ENCODE data around the gene TPSB2. TPM values are rescaled to one million over a fixed set of nuclear protein-coding genes. Genes with fewer than 3 reads are reported as not detected.

TPSB2 gene
- total RNA-seq, 1 donor from 2014 or later: not detected

- Histone ChIP-seq H3K27me3 (no peaks in the 10 kb centered on the region), H3K9me3 (no peaks in the 10 kb centered on the region), H3K4me1 (no peaks in the 10 kb centered on the region), H3K4me3 (no peak overlapping the region), H3K27ac (no peak overlapping the region), H3K36me3 (peaks cover 0 to 2% of the 10 kb centered on the region in 2 donors)
- no peak for TF ChIP-seq CTCF (IDR thresholded peaks at IDR 0.05)
- intact Hi-C loops (cut with DNase I): loop anchor here (10.0 kb wide), 1 partner anchor 48 kb away; no protein-coding TSS in a partner anchor
- no peak for DNase-seq (ENCODE audit: low spot score in 2 of 2)
Measured at GRCh38 chr16:1216681-1217400, 13.1 kb downstream of the TPSB2 start.

GRCh38 chr16:1216296-1216619, 13.7 kb downstream of the TPSB2 start:
- Histone ChIP-seq H3K4me3 (no peak overlapping the region), H3K36me3 (peaks cover 0 to 2% of the 10 kb centered on the region in 2 donors), H3K4me1 (no peaks in the 10 kb centered on the region), H3K27me3 (no peaks in the 10 kb centered on the region), H3K27ac (no peak overlapping the region), H3K9me3 (no peaks in the 10 kb centered on the region)
- no peak for TF ChIP-seq CTCF (IDR thresholded peaks at IDR 0.05)
- intact Hi-C loops (cut with DNase I): loop anchor here (10.0 kb wide), 1 partner anchor 49 kb away; no protein-coding TSS in a partner anchor
- DNase-seq (ENCODE audit: low spot score in 2 of 2): no peak

GRCh38 chr16:1215574-1216295, 14.2 kb downstream of the TPSB2 start:
- Histone ChIP-seq H3K9me3 (no peaks in the 10 kb centered on the region), H3K27ac (no peak overlapping the region), H3K36me3 (peaks cover 0 to 2% of the 10 kb centered on the region in 2 donors), H3K27me3 (no peaks in the 10 kb centered on the region), H3K4me1 (no peaks in the 10 kb centered on the region), H3K4me3 (no peak overlapping the region)
- no peak for TF ChIP-seq CTCF (IDR thresholded peaks at IDR 0.05)
- intact Hi-C loops (cut with DNase I): loop anchor here (10.0 kb wide), 1 partner anchor 49 kb away; no protein-coding TSS in a partner anchor
- DNase-seq (ENCODE audit: low spot score in 2 of 2): no peak

- DNase-seq (ENCODE audit: low spot score in 2 of 2): no peak
- TF ChIP-seq CTCF (IDR thresholded peaks at IDR 0.05): no peak
- no peak overlapping the region for H3K4me3 ChIP-seq
- no peaks in the 10 kb centered on the region for H3K4me1 ChIP-seq
- H3K27ac ChIP-seq: no peak overlapping the region
- no peaks in the 10 kb centered on the region for H3K27me3 ChIP-seq
- H3K9me3 ChIP-seq: no peaks in the 10 kb centered on the region
- peaks cover 0 to 2% of the 10 kb centered on the region in 2 donors for H3K36me3 ChIP-seq
- intact Hi-C loops (cut with DNase I): loop anchor here (10.0 kb wide), 1 partner anchor 50 kb away; no protein-coding TSS in a partner anchor
Measured at GRCh38 chr16:1214719-1215118, 15.3 kb downstream of the TPSB2 start.

GRCh38 chr16:1213796-1214372, 16.1 kb downstream of the TPSB2 start:
- DNase-seq (ENCODE audit: low spot score in 2 of 2): no peak
- Histone ChIP-seq H3K4me3 (no peak overlapping the region), H3K4me1 (no peaks in the 10 kb centered on the region), H3K27ac (no peak overlapping the region), H3K9me3 (no peaks in the 10 kb centered on the region), H3K27me3 (no peaks in the 10 kb centered on the region), H3K36me3 (peaks cover 0 to 2% of the 10 kb centered on the region in 2 donors)
- no peak for TF ChIP-seq CTCF (IDR thresholded peaks at IDR 0.05)
- intact Hi-C loops (cut with DNase I): loop anchor here (10.0 kb wide), 1 partner anchor 51 kb away; no protein-coding TSS in a partner anchor

Data from ascending aorta (tissue), 2 donors.